Measurements from ENCODE around the gene PRRC2B.
"Not testable (repeated sequence)": the region's sequence is repeated elsewhere in the genome, so short reads cannot be mapped to it uniquely, and the experiment has no call there.

The PRRC2B gene

GRCh38 chr9:131441441-131441840, 47.6 kb downstream of the PRRC2B start:
- DNase-seq: no peak

GRCh38 chr9:131442351-131442750, 48.5 kb downstream of the PRRC2B start:
- no peak for DNase-seq

GRCh38 chr9:131443648-131444047, 49.8 kb downstream of the PRRC2B start:
- no peak for DNase-seq

- no peak for DNase-seq
Measured at GRCh38 chr9:131446276-131446675, 52.4 kb downstream of the PRRC2B start.

GRCh38 chr9:131447148-131447547, 53.3 kb downstream of the PRRC2B start:
- DNase-seq: no peak

- DNase-seq: no peak
Measured at GRCh38 chr9:131447600-131447999, 53.7 kb downstream of the PRRC2B start.

- DNase-seq: no peak
Measured at GRCh38 chr9:131448818-131449217, 54.9 kb downstream of the PRRC2B start.

GRCh38 chr9:131449276-131449675, 55.4 kb downstream of the PRRC2B start:
- DNase-seq: no peak

GRCh38 chr9:131454028-131454427, 60.1 kb downstream of the PRRC2B start:
- no peak for DNase-seq

- not testable (repeated sequence) for DNase-seq
Measured at GRCh38 chr9:131455655-131456054, 61.8 kb downstream of the PRRC2B start.

GRCh38 chr9:131457746-131458145, 63.9 kb downstream of the PRRC2B start:
- no peak for DNase-seq

- no peak for DNase-seq
Measured at GRCh38 chr9:131459056-131459455, 65.2 kb downstream of the PRRC2B start.

GRCh38 chr9:131461166-131461565, 67.3 kb downstream of the PRRC2B start:
- no peak for DNase-seq

- peak; percentile 63 for DNase-seq
Measured at GRCh38 chr9:131464354-131465000, 70.6 kb downstream of the PRRC2B start.

- DNase-seq: no peak
Measured at GRCh38 chr9:131465401-131465800, 71.5 kb downstream of the PRRC2B start.

- no peak for DNase-seq
Measured at GRCh38 chr9:131467214-131467935, 73.5 kb downstream of the PRRC2B start.

- DNase-seq: no peak
Measured at GRCh38 chr9:131468031-131468430, 74.1 kb downstream of the PRRC2B start.

GRCh38 chr9:131469356-131469755, 75.5 kb downstream of the PRRC2B start:
- DNase-seq: no peak

GRCh38 chr9:131469951-131470350, 76.1 kb downstream of the PRRC2B start:
- no peak for DNase-seq

GRCh38 chr9:131470581-131470991, 76.7 kb downstream of the PRRC2B start:
- DNase-seq: no peak

GRCh38 chr9:131472085-131472484, 78.2 kb downstream of the PRRC2B start:
- not testable (repeated sequence) for DNase-seq

- DNase-seq: no peak
Measured at GRCh38 chr9:131473198-131473885, 79.5 kb downstream of the PRRC2B start.

- DNase-seq: no peak
Measured at GRCh38 chr9:131473891-131474290, 80.0 kb downstream of the PRRC2B start.

- no peak for DNase-seq
Measured at GRCh38 chr9:131474711-131475110, 80.8 kb downstream of the PRRC2B start.
